A172 (cell line): ENCODE results near the gene MCF2. TPM values are rescaled to one million over a fixed set of nuclear protein-coding genes. Genes with fewer than 3 reads are reported as not detected.
A peak's percentile ranks its signal among the peaks of the same experiment; 100 is the strongest.

Source experiments
- DNase-seq: peaks from one replicate; pipeline ENCODE4 v3.0.0-alpha.2; 2015; ENCODE audit warnings: low spot score
- total RNA-seq: library from RNA; depleted of rRNA; stranded (reverse); fragments of >200 nt; shearing (Covaris generic); gene quantifications from 2 replicates; pipeline ENCODE4 v1.2.3, GENCODE V29; 2014; rRNA removed

MCF2 gene
- total RNA-seq, 1 experiment from 2014 or later: not detected

- no peak for DNase-seq
Observed at GRCh38 chrX:139600105-139600504, 107.9 kb downstream of the MCF2 start.

- no peak for DNase-seq
Observed at GRCh38 chrX:139596068-139596467, 111.9 kb downstream of the MCF2 start.

- no peak for DNase-seq
Observed at GRCh38 chrX:139585613-139586012, 122.4 kb downstream of the MCF2 start.

GRCh38 chrX:139581068-139581467, 126.9 kb downstream of the MCF2 start:
- DNase-seq: no peak

GRCh38 chrX:139566981-139567380, 141.0 kb downstream of the MCF2 start:
- no peak for DNase-seq

GRCh38 chrX:139563251-139563650, 144.7 kb downstream of the MCF2 start:
- no peak for DNase-seq

GRCh38 chrX:139560221-139560620, 147.7 kb downstream of the MCF2 start:
- DNase-seq: no peak

- peak; percentile 14 for DNase-seq
Observed at GRCh38 chrX:139559383-139560042, 148.5 kb downstream of the MCF2 start.

- no peak for DNase-seq
Observed at GRCh38 chrX:139554991-139555675, 152.8 kb downstream of the MCF2 start.

GRCh38 chrX:139554376-139554775, 153.6 kb downstream of the MCF2 start:
- no peak for DNase-seq

- DNase-seq: no peak
Observed at GRCh38 chrX:139544591-139544990, 163.4 kb downstream of the MCF2 start.

- no peak for DNase-seq
Observed at GRCh38 chrX:139543920-139544319, 164.0 kb downstream of the MCF2 start.

GRCh38 chrX:139542652-139543051, 165.3 kb downstream of the MCF2 start:
- DNase-seq: no peak

GRCh38 chrX:139538907-139539790, 168.8 kb downstream of the MCF2 start:
- no peak for DNase-seq

- DNase-seq: no peak
Observed at GRCh38 chrX:139533444-139533843, 174.5 kb downstream of the MCF2 start.

GRCh38 chrX:139532834-139533233, 175.1 kb downstream of the MCF2 start:
- no peak for DNase-seq

Other genes with a start within 250 kb of the MCF2 start
- not detected in 2 replicates for gene F9, start 177.4 kb downstream of the MCF2 start, total RNA-seq
- gene ATP11C, start 224.9 kb upstream of the MCF2 start, total RNA-seq: 33.3 and 36.5 TPM in 2 replicates